ENCODE data around the gene TBL1XR1. TPM values are rescaled to one million over a fixed set of nuclear protein-coding genes. Genes with fewer than 3 reads are reported as not detected.

The TBL1XR1 gene
- total and polyA plus RNA-seq, 2 of the 4 experiments (the other 2 are of a cell fraction) = 25.2 to 170 TPM

DNA sequence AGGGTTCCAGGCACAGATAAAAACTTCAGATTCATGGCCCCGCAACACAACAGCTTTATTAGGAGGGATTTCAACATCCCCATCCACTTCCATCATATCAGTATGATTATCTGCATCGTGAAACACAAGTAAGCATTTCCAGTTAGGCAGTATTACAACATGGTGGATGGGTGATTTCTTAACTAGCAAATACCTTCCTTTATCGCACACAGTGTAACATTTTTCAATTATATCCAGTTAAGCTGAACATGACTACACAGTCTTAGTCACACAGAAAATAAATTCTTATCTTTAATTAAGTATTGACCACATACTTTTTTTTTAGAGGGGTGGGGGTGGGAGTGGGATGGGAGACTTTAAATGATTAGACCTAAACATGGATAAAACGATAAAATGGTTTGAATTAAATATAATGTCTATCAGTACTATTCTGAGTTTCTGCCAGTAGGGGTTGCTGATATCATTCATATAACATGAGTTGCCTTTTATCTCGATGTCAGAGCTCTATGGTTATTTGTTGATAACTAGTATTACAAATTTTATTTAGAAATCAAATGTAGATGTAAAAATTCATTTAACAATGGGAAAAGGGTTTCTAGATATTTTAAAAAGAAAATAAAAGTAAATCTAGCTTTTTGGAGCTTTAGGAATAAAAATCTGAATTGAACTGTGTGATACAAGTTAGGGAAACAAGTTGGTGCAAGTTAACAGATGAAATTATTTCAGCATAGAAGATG lies 146.6 kb downstream of the TBL1XR1 start (continued):
- no peak for TF ChIP-seq RFX5 (IDR thresholded peaks at IDR 0.05; ENCODE audit: low read depth, low read length)
- TF ChIP-seq RAD21 (IDR thresholded peaks at IDR 0.05; ENCODE audit: low read length) = peak; percentile 78

DNA sequence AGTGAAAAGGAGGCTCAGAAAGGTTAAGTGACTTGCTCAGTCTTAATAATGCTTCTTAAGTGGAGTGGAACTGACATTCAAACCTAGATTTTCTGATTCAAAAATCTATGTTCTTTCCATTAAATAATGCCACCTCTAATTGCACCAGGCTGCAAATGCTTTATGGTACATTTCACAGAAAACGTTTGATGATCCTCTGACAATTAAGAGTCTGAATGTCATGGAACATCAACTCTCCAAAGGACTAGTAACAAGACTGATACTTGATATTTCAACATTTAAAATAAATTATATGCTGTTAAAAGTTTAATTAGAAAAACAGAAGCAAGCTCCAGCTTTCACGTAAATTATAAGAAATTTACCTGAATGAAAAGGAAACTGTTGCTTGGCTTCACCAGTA lies 151.5 kb downstream of the TBL1XR1 start:
- no peak overlapping the region for H3K4me2 ChIP-seq (ENCODE audit: low read depth, low read length)
- H3K79me1 ChIP-seq (ENCODE audit: low read depth in 1 of 2, low read length in 2 of 2) = peaks cover 8 to 35% of the 10 kb centered on the region in 2 experiments
- no peaks in the 10 kb centered on the region for H3K27me3 ChIP-seq (ENCODE audit: control insufficient read depth, insufficient read depth, low read length)
- H4K5ac ChIP-seq (ENCODE audit: low read depth, low read length) = no peak overlapping the region
- in situ Hi-C loops (cut with MboI; ENCODE audit: low sequenced_read_pairs) (no loop called here), intact Hi-C loops (cut with micrococcal nuclease) (no loop called here), dilution Hi-C loops (cut with HindIII; ENCODE audit: low sequenced_read_pairs, unreplicated experiment) (no loop called here)
- H2BK5ac ChIP-seq (ENCODE audit: low read depth, low read length, poor library complexity, severe bottlenecking) = no peak overlapping the region
- H3K9me3 ChIP-seq (ENCODE audit: control insufficient read depth, insufficient read depth, low read length) = no peaks in the 10 kb centered on the region
- no peak for ATAC-seq (ENCODE audit: low read depth)
- no peak overlapping the region for H3K9ac ChIP-seq (ENCODE audit: low read depth, low read length)
- whole genome bisulfite sequencing, 2 experiments (ENCODE audit: extremely low coverage in 2 of 2, insufficient read length in 1 of 2) = no CpG with 5 or more reads among the region's 2 CpGs
- no TSS peak for BruUV-seq (replicated peaks)
- H4K8ac ChIP-seq (ENCODE audit: low read depth in 2 of 2, low read length in 2 of 2) = no peak overlapping the region
- H4K20me1 ChIP-seq (ENCODE audit: insufficient read depth, low read length) = peaks cover 4% of the 10 kb centered on the region; the same call in 1 of the 2 replicates
- no peak overlapping the region for H2BK120ac ChIP-seq (ENCODE audit: low read depth, low read length)
- H3K4me1 ChIP-seq (ENCODE audit: control insufficient read depth, insufficient read depth, low read length) = peaks cover 5% of the 10 kb centered on the region
- ChIA-PET POLR2A (ENCODE audit: unreplicated experiment) (no interaction called here), CTCF (no interaction called here)
- H3K36me3 ChIP-seq (ENCODE audit: control insufficient read depth, insufficient read depth, low read length) = peaks cover 31% of the 10 kb centered on the region
- no peak overlapping the region for H3K4me3 ChIP-seq (ENCODE audit: insufficient read depth, low read depth, low read length)
- H3K18ac ChIP-seq (ENCODE audit: low read depth, low read length) = no peak overlapping the region
- no peak overlapping the region for H2AFZ ChIP-seq (replicated peaks; ENCODE audit: low read length, poor library complexity)
- H3K56ac ChIP-seq (ENCODE audit: extremely low read depth, insufficient read depth, low read length) = no peak overlapping the region
- H3K27ac ChIP-seq (ENCODE audit: insufficient read depth, low read length) = no peak overlapping the region
- no peak for DNase-seq
- H2BK20ac ChIP-seq (ENCODE audit: low read depth, low read length) = no peak overlapping the region
- H3K4ac ChIP-seq (ENCODE audit: low read depth, low read length) = no peak overlapping the region
- no peak overlapping the region for H2AK9ac ChIP-seq (replicated peaks; ENCODE audit: low read depth, low read length, poor library complexity)
- TF ChIP-seq POLR2A (IDR thresholded peaks at IDR 0.05; ENCODE audit: low read depth, low read length) = no peak
- TF ChIP-seq, protein P1, sequence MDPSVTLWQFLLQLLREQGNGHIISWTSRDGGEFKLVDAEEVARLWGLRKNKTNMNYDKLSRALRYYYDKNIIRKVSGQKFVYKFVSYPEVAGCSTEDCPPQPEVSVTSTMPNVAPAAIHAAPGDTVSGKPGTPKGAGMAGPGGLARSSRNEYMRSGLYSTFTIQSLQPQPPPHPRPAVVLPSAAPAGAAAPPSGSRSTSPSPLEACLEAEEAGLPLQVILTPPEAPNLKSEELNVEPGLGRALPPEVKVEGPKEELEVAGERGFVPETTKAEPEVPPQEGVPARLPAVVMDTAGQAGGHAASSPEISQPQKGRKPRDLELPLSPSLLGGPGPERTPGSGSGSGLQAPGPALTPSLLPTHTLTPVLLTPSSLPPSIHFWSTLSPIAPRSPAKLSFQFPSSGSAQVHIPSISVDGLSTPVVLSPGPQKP (IDR thresholded peaks at IDR 0.05; ENCODE audit: borderline replicate concordance, low read depth, low read length) = no peak
- TF ChIP-seq, protein P2, sequence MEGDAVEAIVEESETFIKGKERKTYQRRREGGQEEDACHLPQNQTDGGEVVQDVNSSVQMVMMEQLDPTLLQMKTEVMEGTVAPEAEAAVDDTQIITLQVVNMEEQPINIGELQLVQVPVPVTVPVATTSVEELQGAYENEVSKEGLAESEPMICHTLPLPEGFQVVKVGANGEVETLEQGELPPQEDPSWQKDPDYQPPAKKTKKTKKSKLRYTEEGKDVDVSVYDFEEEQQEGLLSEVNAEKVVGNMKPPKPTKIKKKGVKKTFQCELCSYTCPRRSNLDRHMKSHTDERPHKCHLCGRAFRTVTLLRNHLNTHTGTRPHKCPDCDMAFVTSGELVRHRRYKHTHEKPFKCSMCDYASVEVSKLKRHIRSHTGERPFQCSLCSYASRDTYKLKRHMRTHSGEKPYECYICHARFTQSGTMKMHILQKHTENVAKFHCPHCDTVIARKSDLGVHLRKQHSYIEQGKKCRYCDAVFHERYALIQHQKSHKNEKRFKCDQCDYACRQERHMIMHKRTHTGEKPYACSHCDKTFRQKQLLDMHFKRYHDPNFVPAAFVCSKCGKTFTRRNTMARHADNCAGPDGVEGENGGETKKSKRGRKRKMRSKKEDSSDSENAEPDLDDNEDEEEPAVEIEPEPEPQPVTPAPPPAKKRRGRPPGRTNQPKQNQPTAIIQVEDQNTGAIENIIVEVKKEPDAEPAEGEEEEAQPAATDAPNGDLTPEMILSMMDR (conservative IDR thresholded peaks at IDR 0.05; ENCODE audit: low read depth, low read length) = no peak
- no peak overlapping the region for H2BK15ac ChIP-seq (ENCODE audit: low read depth, low read length)
- H3K9me1 ChIP-seq (ENCODE audit: insufficient read depth, low read length) = peaks cover 5% of the 10 kb centered on the region
- H4K91ac ChIP-seq (ENCODE audit: insufficient read depth, low read depth, low read length) = no peak overlapping the region
- no peak overlapping the region for H3K23ac ChIP-seq (ENCODE audit: low read depth, low read length)
- H3K14ac ChIP-seq (replicated peaks; ENCODE audit: low read depth, low read length) = no peak overlapping the region
- no peak overlapping the region for H2AK5ac ChIP-seq (ENCODE audit: low read depth, low read length)

Data from IMR-90 (cell line).